K562 (cell line): Measurements from ENCODE around the gene CCDC136. TPM values are rescaled to one million over a fixed set of nuclear protein-coding genes. Genes with fewer than 3 reads are reported as not detected.

Source experiments
- CHCHD3 ChIP-seq: fragments of 250-450 bp; sonication (Bioruptor Pico); IDR thresholded peaks from 2 replicates; pipeline ENCODE4 v2.1.2; 2022; ENCODE audit warnings: mild to moderate bottlenecking
- ETV6 ChIP-seq, 3 experiments: fragments of 150-350 bp in 1 of 3; sonication (generic) in 1 of 3; formaldehyde crosslinking in 1 of 3; IDR thresholded peaks; 2 replicates each; pipeline versions ENCODE4 v1.6.1 to v1.8.0; 2014 to 2022; ENCODE audit warnings: borderline replicate concordance in 2 of 3, low read depth in 2 of 3, antibody characterized with exemption in 1 of 3, low read length in 1 of 3, mild to moderate bottlenecking in 1 of 3, missing genetic modification reagents in 1 of 3
- FOXM1 ChIP-seq, 2 experiments: fragments of 450-650 bp in 1 of 2; sonication (generic) in 1 of 2; formaldehyde crosslinking in 1 of 2; IDR thresholded peaks; 2 replicates each; pipeline versions ENCODE4 v1.6.1 to v1.9.0; 2017 to 2022; ENCODE audit warnings: low read depth in 2 of 2, mild to moderate bottlenecking in 2 of 2, missing genetic modification reagents in 1 of 2, moderate library complexity in 1 of 2
- ID3 ChIP-seq, 2 experiments: fragments of 250-450 bp in 1 of 2; fragments of 450-650 bp in 1 of 2; sonication (Bioruptor Pico) in 1 of 2; IDR thresholded peaks; 2 replicates each; pipeline versions ENCODE4 v1.6.1 to v1.8.0; 2016 to 2021; ENCODE audit warnings: mild to moderate bottlenecking in 2 of 2, moderate library complexity in 2 of 2, missing compliant biosample characterization in 1 of 2, missing genetic modification characterization in 1 of 2
- MAFG ChIP-seq: fragments of 450-650 bp; conservative IDR thresholded peaks from 2 replicates; pipeline ENCODE4 v1.6.1; 2016; ENCODE audit warnings: missing genetic modification characterization, missing compliant biosample characterization
- MBD2 ChIP-seq: sonication (generic); IDR thresholded peaks from 2 replicates; pipeline ENCODE4 v1.6.1; 2016; ENCODE audit warnings: low read depth, borderline replicate concordance
- PTRF ChIP-seq: fragments of 450-650 bp; IDR thresholded peaks from 2 replicates; pipeline ENCODE4 v1.6.1; 2016; ENCODE audit warnings: mild to moderate bottlenecking, missing genetic modification characterization, missing compliant biosample characterization
- RBM17 ChIP-seq: fragments of 200-400 bp; formaldehyde crosslinking; IDR thresholded peaks from 2 replicates; pipeline ENCODE4 v1.6.1; 2017; ENCODE audit warnings: low read depth, mild to moderate bottlenecking, low read length, borderline replicate concordance
- SIX5 ChIP-seq, 2 experiments: IDR thresholded peaks; 2 replicates each; pipeline ENCODE4 v1.6.1; 2011; ENCODE audit warnings: low read length in 2 of 2, borderline replicate concordance in 1 of 2, low read depth in 1 of 2, mild to moderate bottlenecking in 1 of 2, moderate library complexity in 1 of 2; ENCODE audit not compliant: insufficient read depth in 1 of 2
- SMARCE1 ChIP-seq: fragments of 450-650 bp; IDR thresholded peaks from 2 replicates; pipeline ENCODE4 v1.7.1; 2016; ENCODE audit warnings: mild to moderate bottlenecking
- SRF ChIP-seq, 2 experiments: fragments of 250-450, 450-650 bp in 1 of 2; sonication (Bioruptor Pico) in 1 of 2; sonication (generic) in 1 of 2; formaldehyde crosslinking; IDR thresholded peaks; 2 replicates each; pipeline versions ENCODE4 v1.5.0 to v1.5.1; 2020 to 2022; ENCODE audit warnings: mild to moderate bottlenecking in 1 of 2, missing genetic modification reagents in 1 of 2
- STAT5A ChIP-seq: IDR thresholded peaks from 2 replicates; pipeline ENCODE4 v1.6.1; 2012; ENCODE audit warnings: low read length, inconsistent platforms, borderline replicate concordance
- TCF3 ChIP-seq: sonication (generic); formaldehyde crosslinking; IDR thresholded peaks from 2 replicates; pipeline ENCODE4 v1.4.0; 2020; ENCODE audit warnings: mild to moderate bottlenecking, missing genetic modification reagents
- ZC3H8 ChIP-seq: fragments of 450-650 bp; IDR thresholded peaks from 2 replicates; pipeline ENCODE4 v1.6.1; 2017
- ZNF12 ChIP-seq: sonication (generic); formaldehyde crosslinking; IDR thresholded peaks from 2 replicates; pipeline ENCODE4 v1.4.0; 2020; ENCODE audit warnings: mild to moderate bottlenecking, missing genetic modification reagents
- ZNF175 ChIP-seq: fragments of 200-800 bp; sonication (Bioruptor generic); IDR thresholded peaks from 2 replicates; pipeline ENCODE4 v1.6.1; 2016; ENCODE audit warnings: low read depth, mild to moderate bottlenecking, missing genetic modification characterization, missing compliant biosample characterization
- ZNF316 ChIP-seq: fragments of 450-650 bp; IDR thresholded peaks from 2 replicates; pipeline ENCODE4 v1.6.1; 2016
- ZNF436 ChIP-seq: fragments of 250-450, 450-650 bp; sonication (Bioruptor Pico); formaldehyde crosslinking; IDR thresholded peaks from 2 replicates; pipeline ENCODE4 v1.7.0; 2020; ENCODE audit warnings: mild to moderate bottlenecking
- ZNF507 ChIP-seq: conservative IDR thresholded peaks from 2 replicates; pipeline ENCODE4 v1.6.1; 2017; ENCODE audit warnings: missing genetic modification characterization, missing compliant biosample characterization
- ZNF584 ChIP-seq: fragments of 200-800 bp; sonication (Bioruptor generic); IDR thresholded peaks from 2 replicates; pipeline ENCODE4 v1.6.1; 2016; ENCODE audit warnings: low read depth, mild to moderate bottlenecking, missing genetic modification characterization, missing compliant biosample characterization
- polyA plus RNA-seq, 8 experiments: library from polyadenylated mRNA; depleted of rRNA in 4 of 8; stranded (reverse) in 5 of 8; unstranded in 3 of 8; fragments of >200 nt; fragmentation: Nextera tagmentation in 2 of 8; fragmentation: Illumina TruSeq in 1 of 8; extraction: Ambion mirVana in 2 of 8; extraction: Trizol in 1 of 8; gene quantifications; 2 replicates each; pipeline versions ENCODE4 v1.2.1 to v1.2.3, GENCODE V29; 2011 to 2014; ENCODE audit warnings: inconsistent platforms in 1 of 8, missing spikeins in 1 of 8
- total RNA-seq, 7 experiments: library from RNA; depleted of rRNA in 6 of 7; stranded (reverse); fragments of >200 nt in 6 of 7; fragmentation: Illumina TruSeq in 2 of 7; extraction: Trizol in 2 of 7; gene quantifications; 2 replicates each; pipeline versions ENCODE4 v1.2.1 to v1.2.3, GENCODE V29; 2011 to 2021; ENCODE audit warnings: low replicate concordance in 1 of 7
- TF ChIP-seq, protein P1 (sequence below): fragments of 200-800 bp; sonication (Bioruptor generic); IDR thresholded peaks from 2 replicates; pipeline ENCODE4 v1.6.1; 2016; ENCODE audit warnings: missing genetic modification characterization, missing compliant biosample characterization

Gene CCDC136
- total and polyA plus RNA-seq, 9 of the 15 experiments (the other 6 are each of a cell fraction or from before 2014, with no cell fraction given) = 2.4 to 40.8 (median 26.5) TPM

DNA sequence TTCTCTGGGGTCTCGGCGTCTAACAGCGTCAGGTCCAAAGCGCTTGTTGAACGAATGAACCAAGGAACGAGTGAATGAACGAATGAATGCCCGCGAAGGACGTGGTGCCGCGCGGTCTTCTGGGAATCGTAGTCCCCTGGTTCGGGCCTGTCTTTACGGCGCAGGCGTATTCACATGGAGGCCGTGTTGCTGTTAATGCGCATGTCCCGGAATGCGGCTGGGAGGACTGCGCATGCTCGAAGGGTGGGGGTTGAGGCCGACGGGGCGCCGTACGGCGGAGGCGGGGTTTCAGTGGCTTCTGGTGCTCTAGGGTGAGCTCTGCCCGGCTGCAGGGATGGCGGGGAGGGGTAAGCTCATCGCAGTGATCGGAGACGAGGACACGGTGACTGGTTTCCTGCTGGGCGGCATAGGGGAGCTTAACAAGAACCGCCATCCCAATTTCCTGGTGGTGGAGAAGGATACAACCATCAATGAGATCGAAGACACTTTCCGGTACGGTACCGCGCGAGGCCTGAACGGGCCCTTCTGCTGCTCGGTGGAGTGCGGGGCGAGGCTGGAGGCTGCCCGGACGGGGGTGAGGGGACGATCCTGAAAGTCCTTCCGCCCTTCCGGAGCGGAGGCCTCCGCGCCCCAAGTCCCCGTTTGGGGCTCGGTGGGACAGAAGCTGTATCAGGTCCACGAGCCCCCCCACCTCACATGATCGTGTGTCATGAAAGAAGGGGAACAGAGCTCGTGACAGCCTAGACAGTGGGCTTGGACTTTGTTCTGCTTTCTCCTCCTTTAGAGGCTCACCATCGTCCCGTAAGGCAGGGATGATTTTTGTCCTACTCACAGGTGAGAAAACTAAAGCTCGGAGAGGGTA, 71.0 kb downstream of the CCDC136 start, which contains the start of gene ATP6V1F (continued):
- TF ChIP-seq, protein P1, sequence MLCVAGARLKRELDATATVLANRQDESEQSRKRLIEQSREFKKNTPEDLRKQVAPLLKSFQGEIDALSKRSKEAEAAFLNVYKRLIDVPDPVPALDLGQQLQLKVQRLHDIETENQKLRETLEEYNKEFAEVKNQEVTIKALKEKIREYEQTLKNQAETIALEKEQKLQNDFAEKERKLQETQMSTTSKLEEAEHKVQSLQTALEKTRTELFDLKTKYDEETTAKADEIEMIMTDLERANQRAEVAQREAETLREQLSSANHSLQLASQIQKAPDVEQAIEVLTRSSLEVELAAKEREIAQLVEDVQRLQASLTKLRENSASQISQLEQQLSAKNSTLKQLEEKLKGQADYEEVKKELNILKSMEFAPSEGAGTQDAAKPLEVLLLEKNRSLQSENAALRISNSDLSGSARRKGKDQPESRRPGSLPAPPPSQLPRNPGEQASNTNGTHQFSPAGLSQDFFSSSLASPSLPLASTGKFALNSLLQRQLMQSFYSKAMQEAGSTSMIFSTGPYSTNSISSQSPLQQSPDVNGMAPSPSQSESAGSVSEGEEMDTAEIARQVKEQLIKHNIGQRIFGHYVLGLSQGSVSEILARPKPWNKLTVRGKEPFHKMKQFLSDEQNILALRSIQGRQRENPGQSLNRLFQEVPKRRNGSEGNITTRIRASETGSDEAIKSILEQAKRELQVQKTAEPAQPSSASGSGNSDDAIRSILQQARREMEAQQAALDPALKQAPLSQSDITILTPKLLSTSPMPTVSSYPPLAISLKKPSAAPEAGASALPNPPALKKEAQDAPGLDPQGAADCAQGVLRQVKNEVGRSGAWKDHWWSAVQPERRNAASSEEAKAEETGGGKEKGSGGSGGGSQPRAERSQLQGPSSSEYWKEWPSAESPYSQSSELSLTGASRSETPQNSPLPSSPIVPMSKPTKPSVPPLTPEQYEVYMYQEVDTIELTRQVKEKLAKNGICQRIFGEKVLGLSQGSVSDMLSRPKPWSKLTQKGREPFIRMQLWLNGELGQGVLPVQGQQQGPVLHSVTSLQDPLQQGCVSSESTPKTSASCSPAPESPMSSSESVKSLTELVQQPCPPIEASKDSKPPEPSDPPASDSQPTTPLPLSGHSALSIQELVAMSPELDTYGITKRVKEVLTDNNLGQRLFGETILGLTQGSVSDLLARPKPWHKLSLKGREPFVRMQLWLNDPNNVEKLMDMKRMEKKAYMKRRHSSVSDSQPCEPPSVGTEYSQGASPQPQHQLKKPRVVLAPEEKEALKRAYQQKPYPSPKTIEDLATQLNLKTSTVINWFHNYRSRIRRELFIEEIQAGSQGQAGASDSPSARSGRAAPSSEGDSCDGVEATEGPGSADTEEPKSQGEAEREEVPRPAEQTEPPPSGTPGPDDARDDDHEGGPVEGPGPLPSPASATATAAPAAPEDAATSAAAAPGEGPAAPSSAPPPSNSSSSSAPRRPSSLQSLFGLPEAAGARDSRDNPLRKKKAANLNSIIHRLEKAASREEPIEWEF = no peak
- peak; percentile 73 to 74; a peak in 3 of 4 replicates for TF ChIP-seq SIX5 (IDR thresholded peaks at IDR 0.05; ENCODE audit: borderline replicate concordance in 1 of 2, insufficient read depth in 1 of 2, low read depth in 1 of 2, low read length in 2 of 2)
- no peak for TF ChIP-seq ZNF507 (tag)
- TF ChIP-seq PTRF (tag) = no peak
- peak; percentile 28; the same call in 1 of the 2 replicates for TF ChIP-seq SMARCE1
- TF ChIP-seq STAT5A = no peak
- no peak; the same call in none of the 2 replicates for TF ChIP-seq TCF3 (CRISPR knock-in tag)
- no peak for TF ChIP-seq FOXM1 (IDR thresholded peaks at IDR 0.05; ENCODE audit: low read depth)
- peak; percentile 97; the same call in 1 of the 2 replicates for TF ChIP-seq FOXM1 (CRISPR knock-in tag; IDR thresholded peaks at IDR 0.05; ENCODE audit: low read depth)
- TF ChIP-seq ZNF175 (CRISPR knock-in tag) = no peak
- TF ChIP-seq ZNF12 (CRISPR knock-in tag) = no peak; the same call in 1 of the 2 replicates
- no peak; the same call in 1 of the 2 replicates for TF ChIP-seq CHCHD3
- TF ChIP-seq SRF (CRISPR knock-in tag; IDR thresholded peaks at IDR 0.05) = no peak; a peak in 1 of 4 replicates
- TF ChIP-seq RBM17 = no peak
- TF ChIP-seq ZC3H8 = 0 out of 2 replicates have a peak, but pooled peaks have one; percentile 54
- TF ChIP-seq ETV6 (IDR thresholded peaks at IDR 0.05; ENCODE audit: borderline replicate concordance in 1 of 2, low read depth in 2 of 2, low read length in 1 of 2) = 0 out of 4 replicates have a peak, but pooled peaks of 1 of the 2 experiments have one; percentile 27
- TF ChIP-seq ETV6 (CRISPR knock-in tag; IDR thresholded peaks at IDR 0.05; ENCODE audit: borderline replicate concordance) = no peak
- TF ChIP-seq MBD2 = peak; percentile 75; the same call in 1 of the 2 replicates
- peak; percentile 71 for TF ChIP-seq ZNF316
- TF ChIP-seq ZNF436 (CRISPR knock-in tag) = no peak
- TF ChIP-seq MAFG (tag) = no peak
- TF ChIP-seq ZNF584 (CRISPR knock-in tag) = no peak
- no peak for TF ChIP-seq ID3 (CRISPR knock-in tag; IDR thresholded peaks at IDR 0.05)
- no peak for TF ChIP-seq ID3 (tag; IDR thresholded peaks at IDR 0.05)
